NCI-H2107 treated with DMSO at 0.1 percent for 48 hours (cell line): ENCODE measurements around the gene IFT122.

Experiments used
- DNase-seq: peaks from one replicate; lab custom pipeline; 2025; ENCODE audit not compliant: unreplicated experiment; lab: John Stamatoyannopoulos, UW

IFT122 gene

DNA sequence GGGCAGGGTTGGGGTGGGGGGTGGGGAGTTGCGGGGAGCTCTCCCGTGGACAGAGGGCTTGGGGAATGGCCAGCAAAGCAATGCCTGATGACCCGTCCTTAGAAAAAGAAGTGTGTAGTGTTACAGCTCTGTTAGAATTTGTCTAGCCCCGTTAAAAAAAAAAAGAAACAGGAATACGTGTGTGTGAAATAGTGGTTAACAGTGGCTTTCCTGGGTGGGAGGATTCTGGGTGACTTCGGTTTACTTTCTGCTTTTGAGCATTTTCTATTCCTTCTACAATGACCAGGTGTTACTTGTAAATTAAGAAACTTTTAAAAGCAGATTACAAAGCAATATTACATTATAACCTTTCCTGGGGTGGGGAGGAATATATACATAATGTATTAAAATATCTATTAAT lies 127.9 kb downstream of the IFT122 start:
- no peak for DNase-seq

DNA sequence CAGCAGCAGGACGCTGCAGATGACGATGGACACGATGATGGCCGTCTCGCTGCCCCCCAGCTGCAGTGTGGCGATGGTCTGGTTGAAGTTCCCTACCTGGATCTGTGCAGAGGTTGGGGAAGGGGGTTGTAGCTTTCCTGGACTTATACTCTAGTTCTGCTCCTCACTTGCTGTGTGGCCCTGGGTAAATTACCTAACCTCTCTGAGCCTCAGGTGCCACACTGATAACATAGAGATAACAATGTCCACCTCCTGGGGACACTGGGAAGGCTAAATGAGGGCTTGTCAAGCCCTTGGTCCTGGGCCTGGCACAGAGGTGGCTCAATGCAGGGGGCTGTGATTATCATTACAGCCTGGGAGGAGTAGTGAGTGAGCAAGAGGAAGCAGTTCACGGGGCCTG lies 129.8 kb downstream of the IFT122 start:
- no peak for DNase-seq
